Astrocyte (in vitro differentiated cells and primary cell): ENCODE results near the gene MMP23B.

Source experiments
- EZH2 ChIP-seq: IDR thresholded peaks from 2 replicates; pipeline ENCODE4 v1.6.1; 2012; ENCODE audit warnings: mild to moderate bottlenecking, low read length, inconsistent platforms; ENCODE audit not compliant: insufficient read depth
- TF ChIP-seq, protein P1 (sequence below): IDR thresholded peaks from 2 replicates; pipeline ENCODE4 v1.5.1; 2011; ENCODE audit warnings: low read depth, mild to moderate bottlenecking, inconsistent platforms, low read length, moderate library complexity; ENCODE audit not compliant: insufficient read depth

DNA sequence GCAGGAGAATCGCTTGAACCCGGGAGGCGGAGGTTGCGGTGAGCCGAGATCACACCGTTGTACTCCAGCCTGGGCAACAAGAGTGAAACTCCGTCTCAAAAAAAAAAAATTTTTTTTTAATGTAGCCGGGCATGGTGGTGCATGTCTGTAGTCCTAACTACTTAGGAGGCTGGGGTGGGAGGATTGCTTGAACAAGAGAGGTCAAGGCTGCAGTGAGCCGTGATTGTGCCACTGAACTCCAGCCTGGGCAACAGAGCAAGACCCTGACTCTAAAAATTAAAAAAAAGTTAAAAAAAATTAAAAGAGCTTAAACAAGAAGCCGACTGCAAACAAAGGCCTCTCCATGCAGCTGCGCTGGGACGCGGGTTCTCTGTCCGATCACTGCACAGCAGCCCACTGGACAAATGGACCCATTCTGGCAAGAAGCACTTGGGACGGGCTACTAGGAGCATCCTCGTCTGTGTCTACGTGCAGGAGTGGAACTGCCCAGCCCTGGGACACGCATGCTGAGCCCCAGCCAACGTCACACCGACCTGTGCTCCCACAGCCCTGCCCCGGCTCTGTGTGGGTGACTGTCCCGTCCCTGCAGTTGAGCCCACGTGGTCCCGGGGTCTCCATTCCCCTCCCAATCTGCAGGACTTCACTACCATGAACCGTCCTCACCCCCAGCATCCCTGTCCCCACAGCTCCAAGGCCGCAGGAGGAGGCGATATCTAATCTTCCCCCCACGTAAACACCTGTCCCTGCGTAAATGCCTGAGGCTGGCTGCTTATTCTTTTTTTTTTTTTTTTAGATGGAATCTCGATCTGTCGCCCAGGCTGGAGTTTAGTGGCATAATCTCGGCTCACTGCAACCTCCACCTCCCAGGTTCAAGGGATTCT, 48.3 kb downstream of the MMP23B start:
- TF ChIP-seq, protein P1, sequence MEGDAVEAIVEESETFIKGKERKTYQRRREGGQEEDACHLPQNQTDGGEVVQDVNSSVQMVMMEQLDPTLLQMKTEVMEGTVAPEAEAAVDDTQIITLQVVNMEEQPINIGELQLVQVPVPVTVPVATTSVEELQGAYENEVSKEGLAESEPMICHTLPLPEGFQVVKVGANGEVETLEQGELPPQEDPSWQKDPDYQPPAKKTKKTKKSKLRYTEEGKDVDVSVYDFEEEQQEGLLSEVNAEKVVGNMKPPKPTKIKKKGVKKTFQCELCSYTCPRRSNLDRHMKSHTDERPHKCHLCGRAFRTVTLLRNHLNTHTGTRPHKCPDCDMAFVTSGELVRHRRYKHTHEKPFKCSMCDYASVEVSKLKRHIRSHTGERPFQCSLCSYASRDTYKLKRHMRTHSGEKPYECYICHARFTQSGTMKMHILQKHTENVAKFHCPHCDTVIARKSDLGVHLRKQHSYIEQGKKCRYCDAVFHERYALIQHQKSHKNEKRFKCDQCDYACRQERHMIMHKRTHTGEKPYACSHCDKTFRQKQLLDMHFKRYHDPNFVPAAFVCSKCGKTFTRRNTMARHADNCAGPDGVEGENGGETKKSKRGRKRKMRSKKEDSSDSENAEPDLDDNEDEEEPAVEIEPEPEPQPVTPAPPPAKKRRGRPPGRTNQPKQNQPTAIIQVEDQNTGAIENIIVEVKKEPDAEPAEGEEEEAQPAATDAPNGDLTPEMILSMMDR: no peak
- no peak for TF ChIP-seq EZH2
